ENCODE results near the gene HEY2. TPM values are rescaled to one million over a fixed set of nuclear protein-coding genes. Genes with fewer than 3 reads are reported as not detected.

The HEY2 gene
- total and polyA plus RNA-seq, 2 donors (not counting 1 experiment from before 2014, with no cell fraction given), result 0.12 TPM; not detected in 1

DNA sequence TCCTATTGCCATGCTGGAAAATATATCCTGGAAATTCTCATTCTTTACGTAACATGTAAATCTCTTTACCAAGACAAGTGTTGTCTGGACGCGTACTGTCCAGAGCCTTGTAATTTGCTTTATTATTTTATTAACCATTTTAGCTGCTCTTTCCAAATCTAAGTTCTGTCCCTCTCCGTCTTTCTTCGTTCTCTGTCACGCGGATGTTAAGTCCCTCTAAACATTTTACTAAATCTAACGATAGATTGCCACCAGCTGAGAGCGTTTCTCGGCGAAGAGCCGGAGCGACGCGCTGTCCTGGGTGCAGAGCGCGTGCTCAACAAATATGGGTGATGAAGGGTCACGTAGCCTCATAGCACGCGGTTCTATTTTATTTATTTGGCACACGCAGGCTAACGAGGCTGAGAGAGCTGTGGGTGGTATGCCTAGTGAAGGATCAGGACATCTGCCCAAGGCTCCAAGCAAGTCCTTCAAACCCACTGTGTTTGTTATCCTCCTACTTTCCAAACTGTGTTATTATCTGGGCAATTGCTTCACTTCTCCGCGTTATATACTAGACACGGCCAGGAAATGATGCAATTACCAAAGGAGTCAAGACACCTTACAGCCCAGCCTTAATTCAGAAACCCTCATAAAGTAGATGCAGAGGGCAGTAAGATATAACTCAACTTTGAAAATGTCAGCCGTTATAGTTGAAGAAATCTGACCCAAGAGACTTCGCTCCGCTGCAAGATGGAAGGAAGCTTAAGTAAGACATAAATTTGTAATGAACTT lies 31.3 kb downstream of the HEY2 start:
- ChIA-PET CTCF (interaction anchor here (0.7 to 5.4 kb wide), 20 partner anchors 10 to 1486 kb away, joined by 3 to 89 read pairs (median 4); partner anchors contain the start of genes HINT3, NCOA7, RNF146 and TRMT11), POLR2A (interaction anchor here (0.6 to 3.5 kb wide), 7 partner anchors 10 to 478 kb away, joined by 3 to 59 read pairs (median 3); partner anchors contain the start of genes HINT3 and NCOA7)
- peak; percentile 77 for ATAC-seq (ENCODE audit: low read depth)
- H3K36me3 ChIP-seq (replicated peaks in 1 of 2; ENCODE audit: control extremely low read depth in 1 of 2, control insufficient read depth in 1 of 2, extremely low read depth in 1 of 2, insufficient read depth in 2 of 2, low read length in 1 of 2), result no peaks in the 10 kb centered on the region
- no peaks in the 10 kb centered on the region for H3K9me3 ChIP-seq (ENCODE audit: control extremely low read depth in 1 of 3, control insufficient read depth in 2 of 3, insufficient read depth in 1 of 3, low read length in 2 of 3)
- no peaks in the 10 kb centered on the region for H3K27me3 ChIP-seq (replicated peaks in 1 of 4; ENCODE audit: control extremely low read depth in 1 of 4, control insufficient read depth in 3 of 4, insufficient read depth in 4 of 4, low read length in 3 of 4)
- intact Hi-C loops (cut with micrococcal nuclease), result loop anchor here (1.0 to 2.0 kb wide), 4 partner anchors 11 to 176 kb away; partner anchors contain the start of genes HEY2 and HINT3
- H3K79me2 ChIP-seq (ENCODE audit: control insufficient read depth, insufficient read depth, low read length), result peaks cover 8% of the 10 kb centered on the region
- H3K27ac ChIP-seq (ENCODE audit: low read length in 2 of 2), result peak overlapping the region; percentile 81 to 95
- under 1% methylated on average over 14 of the region's 28 CpGs for WGBS (ENCODE audit: insufficient coverage)
- no peaks in the 10 kb centered on the region for H4K20me1 ChIP-seq (ENCODE audit: control insufficient read depth, insufficient read depth, low read length, poor library complexity, severe bottlenecking)
- Mint-ChIP-seq H3K4me1 (peaks cover 11% of the 10 kb centered on the region), H3K4me3 (no peak overlapping the region), H3K27ac (no peak overlapping the region), H3K9me3 (ENCODE audit: insufficient read depth) (no peaks in the 10 kb centered on the region), H3K27me3 (peaks cover under 1% of the 10 kb centered on the region)
- DNase-seq, result peak; percentile 85
- TF ChIP-seq EZH2 (IDR thresholded peaks at IDR 0.05; ENCODE audit: borderline replicate concordance, insufficient read depth, low read depth, low read length, poor library complexity, severe bottlenecking), result no peak
- TF ChIP-seq, protein P1, sequence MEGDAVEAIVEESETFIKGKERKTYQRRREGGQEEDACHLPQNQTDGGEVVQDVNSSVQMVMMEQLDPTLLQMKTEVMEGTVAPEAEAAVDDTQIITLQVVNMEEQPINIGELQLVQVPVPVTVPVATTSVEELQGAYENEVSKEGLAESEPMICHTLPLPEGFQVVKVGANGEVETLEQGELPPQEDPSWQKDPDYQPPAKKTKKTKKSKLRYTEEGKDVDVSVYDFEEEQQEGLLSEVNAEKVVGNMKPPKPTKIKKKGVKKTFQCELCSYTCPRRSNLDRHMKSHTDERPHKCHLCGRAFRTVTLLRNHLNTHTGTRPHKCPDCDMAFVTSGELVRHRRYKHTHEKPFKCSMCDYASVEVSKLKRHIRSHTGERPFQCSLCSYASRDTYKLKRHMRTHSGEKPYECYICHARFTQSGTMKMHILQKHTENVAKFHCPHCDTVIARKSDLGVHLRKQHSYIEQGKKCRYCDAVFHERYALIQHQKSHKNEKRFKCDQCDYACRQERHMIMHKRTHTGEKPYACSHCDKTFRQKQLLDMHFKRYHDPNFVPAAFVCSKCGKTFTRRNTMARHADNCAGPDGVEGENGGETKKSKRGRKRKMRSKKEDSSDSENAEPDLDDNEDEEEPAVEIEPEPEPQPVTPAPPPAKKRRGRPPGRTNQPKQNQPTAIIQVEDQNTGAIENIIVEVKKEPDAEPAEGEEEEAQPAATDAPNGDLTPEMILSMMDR (IDR thresholded peaks at IDR 0.05), result peak; percentile 5
- peaks cover 5 to 6% of the 10 kb centered on the region in 2 donors for H3K4me1 ChIP-seq (ENCODE audit: control insufficient read depth in 2 of 2, insufficient read depth in 2 of 2, low read length in 2 of 2)
- peak overlapping the region; percentile 67 to 100 (median 84) for H3K4me3 ChIP-seq (ENCODE audit: control extremely low read depth in 1 of 5, extremely low read depth in 1 of 5, insufficient read depth in 1 of 5, low read depth in 2 of 5, low read length in 4 of 5)
- peak overlapping the region; percentile 77 for H3K9ac ChIP-seq (ENCODE audit: low read length)
- peak overlapping the region; percentile 84 for H2AFZ ChIP-seq (ENCODE audit: insufficient read depth, low read depth, low read length, poor library complexity, severe bottlenecking)
- peak overlapping the region; percentile 74 for H3K4me2 ChIP-seq (replicated peaks; ENCODE audit: low read depth, low read length, poor library complexity, severe bottlenecking)
